GM21786 (cell line): ENCODE data around the gene ATF6B.
"Not testable (repeated sequence)": the region's sequence is repeated elsewhere in the genome, so short reads cannot be mapped to it uniquely, and the experiment has no call there.

Experiments
- ATAC-seq: cut with Tn5 transposase; IDR thresholded peaks from one replicate; pipeline ENCODE4 v1.9.1; 2021; ENCODE audit not compliant: unreplicated experiment

ATF6B gene

GRCh38 chr6:32108727-32109113 lies 19.3 kb downstream of the ATF6B start:
- ATAC-seq, result no peak

DNA sequence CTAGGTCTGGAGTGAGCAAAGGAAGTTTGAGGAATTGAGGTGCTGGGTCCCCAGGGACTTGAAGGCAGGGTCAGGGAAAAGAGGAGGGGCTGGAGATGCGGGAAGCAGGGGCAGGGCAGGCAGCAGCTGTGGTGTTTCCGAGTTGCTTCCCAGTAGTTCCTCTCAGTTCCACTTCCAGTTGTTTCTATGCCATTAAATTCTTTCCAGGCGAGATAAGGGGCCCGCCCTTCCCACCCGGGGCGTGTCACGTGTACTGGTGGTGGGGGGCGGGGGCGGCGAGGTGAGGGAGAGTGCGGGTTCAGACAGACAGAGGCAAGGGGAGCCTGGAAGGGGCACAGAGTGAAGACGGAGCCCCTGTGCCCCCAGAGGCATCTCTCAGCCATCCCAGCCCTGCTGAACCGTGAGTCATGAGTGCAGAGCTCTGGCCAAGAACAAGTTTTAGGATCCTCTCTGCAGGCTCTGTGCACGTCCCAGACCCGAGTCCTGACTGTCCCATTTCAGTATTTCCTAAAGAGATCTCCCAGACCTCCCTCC lies 19.9 kb downstream of the ATF6B start:
- no peak for ATAC-seq

- no peak for ATAC-seq
These were observed 20.6 kb downstream of the ATF6B start for GRCh38 chr6:32107406-32107805.

DNA sequence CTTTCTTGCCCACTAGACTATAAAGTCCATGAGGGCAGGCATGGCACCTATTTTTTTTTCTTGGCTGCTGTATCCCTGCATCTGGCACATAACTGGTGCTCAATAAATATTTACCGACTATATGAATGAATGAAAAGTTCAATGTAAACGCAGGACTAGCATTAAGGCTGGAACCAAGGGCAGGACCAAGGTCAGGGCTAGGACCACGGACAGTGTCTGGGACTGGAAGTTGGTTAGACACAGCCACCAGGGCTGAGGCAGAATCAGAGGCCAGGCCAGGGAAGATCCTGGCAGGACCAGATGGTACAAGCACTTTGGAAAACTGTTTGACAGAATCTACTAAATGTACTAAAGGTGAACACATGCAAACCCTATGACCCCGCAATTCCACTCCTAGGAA lies 22.6 kb downstream of the ATF6B start:
- no peak for ATAC-seq

DNA sequence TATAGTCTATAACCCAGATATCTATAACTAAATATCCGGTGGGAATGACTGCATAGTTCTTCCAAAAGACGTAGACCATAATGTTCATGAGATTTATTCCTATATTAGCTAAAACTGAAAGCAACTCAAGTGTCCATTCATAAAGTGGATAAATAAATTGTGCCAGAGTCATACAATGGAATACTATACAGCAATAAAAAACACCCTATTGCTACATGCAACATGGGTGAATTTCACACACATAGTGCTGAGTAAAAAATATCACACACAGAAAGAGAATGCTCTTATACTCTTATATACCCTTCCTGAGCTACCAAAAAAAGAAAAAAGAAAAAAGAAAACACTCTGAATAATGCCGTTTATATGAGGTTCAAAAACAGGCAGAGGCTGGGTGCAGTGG lies 25.8 kb downstream of the ATF6B start:
- ATAC-seq, result no peak

DNA sequence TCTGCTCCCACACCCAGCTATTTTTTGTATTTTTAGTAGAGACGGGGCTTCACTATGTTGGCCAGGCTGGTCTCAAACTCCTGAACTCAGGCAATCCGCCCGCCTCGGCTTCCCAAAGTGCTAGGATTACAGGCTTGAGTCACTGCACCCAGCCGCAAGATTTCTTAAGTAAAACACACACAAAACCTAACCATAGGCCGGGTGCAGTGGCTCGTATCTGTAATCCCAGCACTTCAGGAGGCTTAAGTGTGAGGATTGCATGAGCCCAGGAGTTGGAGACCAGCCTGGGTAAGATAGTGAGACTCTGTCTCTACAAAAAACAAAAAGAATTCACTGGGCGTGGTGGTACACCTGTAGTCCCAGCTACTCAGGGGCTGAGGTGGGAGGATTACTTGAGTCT lies 27.8 kb downstream of the ATF6B start:
- not testable (repeated sequence) for ATAC-seq

DNA sequence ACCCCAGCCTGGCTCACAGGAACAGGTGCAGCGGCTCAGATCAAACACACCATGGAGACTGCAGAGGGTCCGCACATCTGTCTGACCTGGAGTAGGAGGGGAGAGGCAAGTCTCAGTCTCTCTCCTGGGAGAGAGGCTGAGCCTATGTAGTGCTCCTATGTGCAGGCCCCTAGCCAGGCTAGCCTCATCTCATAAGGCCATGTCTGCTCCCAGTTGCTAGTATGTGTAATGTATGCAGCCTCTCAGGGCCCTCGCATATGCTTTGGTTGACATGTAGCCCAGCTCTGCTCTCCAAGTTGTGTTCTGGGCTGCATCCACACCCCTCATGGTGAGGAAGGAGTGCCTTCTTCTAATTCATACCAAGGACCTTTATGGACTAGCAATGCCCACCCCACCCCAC lies 30.7 kb downstream of the ATF6B start:
- no peak for ATAC-seq

- no peak for ATAC-seq
These were observed 31.4 kb downstream of the ATF6B start for GRCh38 chr6:32096394-32097258.

DNA sequence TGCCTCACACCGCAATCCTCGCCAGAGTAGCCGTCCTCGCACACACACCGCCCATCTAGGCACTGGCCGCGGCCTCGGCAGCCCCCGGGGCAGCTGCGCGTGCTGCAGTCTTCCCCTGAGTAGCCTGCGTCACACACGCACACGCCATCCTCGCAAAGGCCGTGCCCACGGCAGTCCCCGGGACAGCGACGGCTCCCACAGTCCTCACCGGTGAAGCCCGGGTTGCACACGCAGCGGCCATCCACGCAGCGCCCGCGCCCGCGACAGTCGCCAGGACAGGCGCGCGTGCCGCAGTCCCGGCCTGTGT lies 32.0 kb downstream of the ATF6B start:
- ATAC-seq, result no peak

GRCh38 chr6:32095338-32096086 lies 32.5 kb downstream of the ATF6B start:
- no peak for ATAC-seq

GRCh38 chr6:32092760-32093497 lies 35.1 kb downstream of the ATF6B start:
- no peak for ATAC-seq

- no peak for ATAC-seq
These were observed 38.8 kb downstream of the ATF6B start for GRCh38 chr6:32089082-32089828.

DNA sequence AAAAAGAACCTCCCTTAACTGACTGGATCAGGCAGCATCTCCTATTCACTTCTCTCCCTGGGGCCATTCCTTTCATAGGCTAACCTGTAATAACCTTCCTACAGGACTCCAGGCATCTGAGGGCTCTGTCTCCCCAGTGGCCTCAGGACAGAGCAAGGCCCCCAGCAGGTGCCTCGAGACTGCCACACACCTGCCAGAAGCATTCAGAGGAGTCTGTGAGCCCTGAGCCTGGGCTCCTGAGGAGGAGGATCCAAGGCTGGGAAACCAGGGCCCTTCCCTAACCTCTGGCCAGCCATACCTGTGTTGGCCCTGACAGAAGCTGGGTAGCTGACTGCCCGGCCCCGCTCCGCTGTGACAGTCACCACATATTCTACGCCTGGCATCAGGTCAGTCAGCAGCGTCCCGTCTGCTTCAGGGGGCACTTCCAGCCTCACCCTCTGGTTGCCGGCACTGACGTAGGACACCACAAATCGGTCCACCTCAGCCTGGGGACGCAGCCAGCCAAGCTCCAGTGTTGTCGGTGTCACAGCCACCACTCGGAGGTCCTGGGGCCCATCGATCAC lies 39.5 kb downstream of the ATF6B start:
- ATAC-seq, result no peak

- ATAC-seq, result no peak
These were observed 40.2 kb downstream of the ATF6B start for GRCh38 chr6:32087574-32088486.

GRCh38 chr6:32086661-32087573 lies 41.1 kb downstream of the ATF6B start:
- no peak for ATAC-seq

- ATAC-seq, result no peak
These were observed 42.1 kb downstream of the ATF6B start for GRCh38 chr6:32085759-32086459.

DNA sequence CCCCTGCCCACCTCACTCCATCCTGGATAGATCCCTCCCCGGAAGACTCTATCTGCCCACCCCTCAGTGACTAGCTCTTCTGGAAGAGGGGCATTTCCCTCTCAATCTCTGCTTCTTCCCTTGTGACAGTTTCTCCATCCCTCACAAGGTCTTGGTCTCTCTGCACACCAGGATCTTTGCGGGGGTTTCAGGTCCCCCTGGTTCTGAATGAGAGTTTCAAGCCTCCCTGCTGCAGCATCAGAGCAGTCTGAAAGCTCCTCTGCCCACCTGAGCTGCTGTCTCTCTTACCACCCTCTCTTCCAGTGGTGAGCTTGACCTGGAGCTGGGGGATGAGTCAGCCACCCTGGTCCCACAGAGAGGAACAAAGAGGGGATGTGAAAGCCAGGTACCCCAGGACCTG lies 43.3 kb downstream of the ATF6B start:
- no peak for ATAC-seq
